GM11168 (cell line): Measurements from ENCODE around the gene ZNF14.
"Not testable (repeated sequence)": the region's sequence is repeated elsewhere in the genome, so short reads cannot be mapped to it uniquely, and the experiment has no call there.

ENCODE experiments used
- in situ Hi-C: fragments of 300-500 bp; cut with MboI; formaldehyde crosslinking; loops from one replicate; pipeline ENCODE4 v1.12.0; 2022; ENCODE audit warnings: low sequenced_read_pairs; ENCODE audit not compliant: unreplicated experiment

Gene ZNF14

DNA sequence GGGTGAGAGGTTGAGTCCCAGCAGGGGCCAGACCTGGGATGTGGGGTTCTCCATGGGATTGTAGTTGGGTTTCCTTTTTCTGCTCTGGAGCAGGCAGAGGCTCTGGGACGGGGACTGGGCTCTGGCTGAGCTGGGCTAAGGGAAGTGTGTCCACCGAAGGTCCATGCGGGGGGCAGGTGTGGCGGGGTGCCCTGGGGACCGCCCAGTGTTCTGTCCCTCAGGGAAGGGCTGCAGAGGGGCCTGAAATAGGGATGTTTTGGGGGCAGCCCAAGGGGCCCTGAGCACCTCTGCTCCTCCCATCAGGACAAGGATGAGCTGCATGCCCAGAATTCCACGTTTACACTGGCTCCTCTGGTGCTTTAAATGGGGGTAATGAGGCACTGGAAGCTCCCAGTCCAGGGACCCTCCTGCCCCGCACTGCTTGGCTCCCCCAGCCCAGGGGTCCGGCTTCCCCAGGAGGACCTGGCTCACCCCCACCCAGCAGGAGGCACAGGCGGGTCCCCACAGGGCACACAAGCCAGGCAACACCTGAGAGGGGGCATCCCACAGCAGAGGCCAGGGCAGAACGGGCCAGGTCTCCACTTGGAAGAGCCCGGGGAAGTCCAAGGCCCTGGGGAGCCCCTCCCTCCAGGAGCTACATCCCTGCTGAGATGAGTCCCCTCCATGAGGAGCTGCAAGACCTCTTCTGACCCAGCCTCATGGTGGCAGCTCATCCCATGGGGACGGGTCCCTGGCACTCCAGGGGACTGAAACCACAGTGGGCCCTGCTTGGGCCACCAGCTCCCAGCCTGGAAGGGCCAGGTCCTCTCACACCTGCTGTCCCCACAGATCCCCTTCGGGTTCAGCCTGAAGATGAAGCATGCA is 14.7 kb upstream of the ZNF14 start:
- in situ Hi-C loops: no loop called here

DNA sequence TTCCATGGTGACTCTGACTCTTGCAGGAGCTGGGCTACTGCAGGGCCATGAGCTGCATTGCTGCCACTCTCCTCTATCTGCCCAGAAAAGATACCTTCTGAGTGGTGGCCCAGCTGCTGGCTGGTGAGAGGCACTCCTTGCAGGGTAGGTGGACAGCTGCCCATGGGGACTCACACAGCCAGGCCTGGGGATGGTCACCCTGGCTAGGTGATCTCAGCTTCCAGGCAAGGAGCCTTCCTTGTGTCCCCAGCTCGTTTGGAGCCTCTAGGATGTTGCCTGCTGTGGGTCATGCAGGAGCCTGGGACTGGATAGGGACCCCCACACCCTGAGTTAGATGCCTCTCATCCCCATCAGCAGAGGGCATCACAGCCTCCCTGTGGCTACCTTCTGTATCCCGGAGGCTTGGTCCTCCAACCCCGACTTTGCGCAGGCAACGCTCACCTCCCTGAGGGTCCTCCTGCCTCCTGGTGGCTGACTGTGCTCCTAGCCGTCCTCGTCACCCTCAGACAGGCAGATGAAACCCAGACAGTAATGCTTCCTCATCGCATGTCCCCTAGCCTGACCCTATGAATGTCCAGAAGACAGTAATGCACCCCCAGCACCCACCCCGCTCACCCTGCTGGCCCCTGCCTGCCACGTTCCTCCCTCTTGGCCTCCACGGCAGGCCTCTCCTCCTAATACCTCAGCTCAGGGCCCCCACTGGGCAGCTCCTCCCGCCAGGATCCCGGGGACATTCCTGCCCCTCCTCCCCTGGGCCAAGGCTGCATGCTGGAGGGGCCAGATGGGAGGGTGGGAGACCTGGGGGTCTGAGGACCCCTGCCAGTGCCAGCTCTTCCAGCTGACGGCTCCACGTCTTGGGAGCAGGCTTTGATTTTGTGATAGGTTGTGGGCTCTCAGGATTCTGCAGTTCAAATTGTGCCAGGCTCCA is 13.6 kb upstream of the ZNF14 start:
- in situ Hi-C loops: no loop called here

DNA sequence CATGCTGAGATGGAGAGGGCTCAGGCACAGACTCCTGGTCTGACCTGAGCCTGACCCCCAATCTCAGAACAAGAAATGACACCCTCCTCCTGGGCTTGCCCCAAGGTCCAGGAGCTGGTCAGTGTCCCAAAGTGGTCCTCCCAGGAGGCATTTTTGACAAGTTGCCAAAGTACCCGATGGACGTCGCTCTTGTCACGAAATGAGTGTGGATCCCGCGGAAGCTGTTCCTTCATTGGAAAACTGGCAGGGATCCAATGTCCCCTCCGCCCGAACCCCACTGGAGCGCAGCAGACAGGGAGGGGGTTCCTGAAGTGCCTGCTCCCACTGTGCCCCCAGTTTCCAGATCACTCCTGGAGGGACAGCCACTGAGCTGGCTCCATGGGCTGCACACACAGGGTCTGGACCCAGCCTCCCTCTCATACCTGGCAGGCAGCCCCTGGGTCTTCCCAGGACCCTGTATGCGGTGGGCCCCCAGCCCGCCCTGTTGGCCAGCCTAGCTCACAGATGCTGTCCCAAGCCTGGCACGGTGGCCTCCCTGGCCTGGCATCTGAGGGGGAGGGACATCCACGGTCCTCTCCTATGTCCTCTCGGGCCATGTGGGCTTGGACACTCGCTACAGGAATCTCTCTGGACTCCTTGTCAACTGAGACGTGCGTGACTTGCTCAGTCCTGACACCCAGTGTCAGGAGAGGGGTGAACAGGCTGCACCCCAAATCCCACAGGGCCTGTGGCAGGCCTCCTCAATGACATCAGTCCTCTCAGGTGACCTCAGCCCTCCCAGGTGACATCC is 12.8 kb upstream of the ZNF14 start:
- in situ Hi-C loops: no loop called here

DNA sequence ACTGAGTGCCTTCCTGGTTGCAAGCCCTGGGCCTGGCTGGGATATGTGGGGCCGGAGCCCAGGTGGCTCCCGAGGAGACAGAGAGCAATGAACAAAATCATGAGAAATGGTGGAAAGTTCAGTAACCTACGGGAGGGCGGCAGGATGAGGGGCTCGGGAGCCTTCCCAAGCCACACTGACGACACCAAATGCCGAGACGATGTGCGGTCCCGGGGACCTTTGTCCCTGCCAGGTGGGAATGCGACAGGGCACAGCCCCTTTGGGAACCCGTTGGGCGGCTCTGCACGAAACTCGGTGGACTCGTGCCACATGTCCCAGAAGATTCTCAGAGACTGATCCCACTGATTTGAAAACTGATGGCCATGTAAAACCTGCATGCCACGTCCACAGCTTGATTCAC is 11.7 kb upstream of the ZNF14 start:
- in situ Hi-C loops: no loop called here

DNA sequence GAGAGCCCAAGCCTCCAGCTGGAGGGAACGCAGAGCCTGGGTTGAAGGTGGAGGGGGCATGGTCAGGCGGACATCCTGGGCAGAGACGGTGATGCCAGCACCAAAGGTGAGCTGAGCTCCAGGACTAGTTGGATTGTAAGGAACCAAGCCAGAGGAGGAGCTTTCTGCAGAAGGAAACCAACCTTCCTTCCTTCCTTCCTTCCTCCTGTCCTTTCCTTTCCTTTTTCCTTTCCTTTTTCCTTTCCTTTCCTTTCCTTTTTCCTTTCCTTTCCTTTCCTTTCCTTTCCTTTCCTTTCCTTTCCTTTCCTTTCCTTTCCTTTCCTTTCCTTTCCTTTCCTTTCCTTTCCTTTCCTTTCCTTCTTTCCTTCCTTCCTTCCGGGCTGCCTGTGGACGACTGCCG is 11.0 kb upstream of the ZNF14 start:
- in situ Hi-C loops: not testable (repeated sequence)

DNA sequence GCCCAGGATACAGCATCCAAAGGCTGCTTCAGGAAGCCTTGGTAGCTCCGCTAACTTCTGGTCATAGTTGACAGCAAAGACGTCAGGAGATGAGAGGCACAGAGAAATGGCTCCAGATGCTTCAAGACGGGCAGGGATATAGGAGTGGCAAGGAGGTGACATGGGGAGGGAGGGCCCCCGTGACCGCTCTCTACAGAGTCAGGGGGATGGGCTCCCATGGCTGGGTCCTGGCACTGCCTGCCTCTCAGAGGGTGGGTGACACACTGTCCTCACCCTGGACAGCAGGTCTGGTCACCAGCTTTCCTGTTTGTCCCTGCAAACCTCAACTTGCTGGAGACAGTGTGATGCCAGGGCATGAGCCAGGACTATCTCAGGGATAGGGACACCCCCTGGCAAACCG is 10.3 kb upstream of the ZNF14 start:
- in situ Hi-C loops: no loop called here

DNA sequence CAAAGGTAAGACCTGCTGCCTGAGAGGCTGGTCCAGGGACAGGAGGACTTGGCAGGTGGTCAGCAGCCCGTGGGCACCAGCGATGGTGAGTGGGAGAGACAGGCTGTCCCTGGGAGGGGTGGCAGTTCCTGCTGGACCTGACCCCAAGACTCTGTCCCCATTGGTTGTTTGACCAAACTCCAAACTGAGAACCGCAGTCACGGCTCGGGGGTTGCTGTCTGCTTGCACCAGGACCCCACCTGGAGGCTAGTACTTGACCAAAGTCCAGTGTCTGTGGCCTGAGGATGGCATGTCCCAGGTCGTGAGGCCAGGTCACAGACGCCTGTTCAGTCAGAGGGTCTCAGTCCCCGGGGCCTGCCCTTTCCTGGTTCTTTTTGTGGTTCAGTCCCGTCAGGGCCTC is 9.9 kb upstream of the ZNF14 start:
- in situ Hi-C loops: no loop called here

DNA sequence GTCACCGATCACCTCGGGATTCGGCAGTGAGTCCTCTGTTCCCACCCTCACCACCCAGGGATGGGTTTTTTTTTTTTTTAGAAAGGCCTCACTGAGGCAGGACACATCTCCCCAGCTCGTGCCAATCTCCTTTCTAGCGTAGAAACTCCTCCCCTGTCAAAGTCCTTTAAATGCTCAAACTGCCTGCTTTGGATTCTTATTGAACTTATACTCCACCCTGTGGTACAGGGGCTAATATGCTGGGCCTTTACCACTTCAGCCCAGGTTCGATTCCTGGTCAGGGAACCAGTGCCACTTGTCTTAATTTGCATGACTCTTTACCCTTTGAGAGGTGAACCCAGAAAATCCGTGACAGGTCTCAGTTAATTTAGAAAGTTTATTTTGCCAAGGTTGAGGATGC is 8.3 kb upstream of the ZNF14 start:
- in situ Hi-C loops: no loop called here

DNA sequence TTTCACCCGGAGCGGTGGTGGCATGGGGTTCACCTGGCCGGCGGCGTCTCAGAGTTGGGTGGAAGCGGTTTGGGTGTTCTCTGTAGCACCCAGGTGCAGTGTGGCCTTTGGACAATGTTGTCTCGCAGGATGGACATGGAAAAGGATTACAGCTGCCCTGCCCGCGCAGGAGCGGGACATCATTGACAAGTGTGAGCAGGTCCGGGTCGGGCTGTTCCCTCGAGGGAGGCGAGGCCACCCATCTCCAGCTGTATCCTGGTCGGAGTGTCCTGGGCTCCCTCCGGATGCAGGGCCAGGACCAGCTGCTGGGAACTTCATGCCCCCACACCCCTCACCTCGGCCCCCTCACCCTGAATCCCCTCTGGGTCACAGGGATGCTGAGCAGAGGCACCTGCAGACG is 7.8 kb upstream of the ZNF14 start:
- in situ Hi-C loops: no loop called here

DNA sequence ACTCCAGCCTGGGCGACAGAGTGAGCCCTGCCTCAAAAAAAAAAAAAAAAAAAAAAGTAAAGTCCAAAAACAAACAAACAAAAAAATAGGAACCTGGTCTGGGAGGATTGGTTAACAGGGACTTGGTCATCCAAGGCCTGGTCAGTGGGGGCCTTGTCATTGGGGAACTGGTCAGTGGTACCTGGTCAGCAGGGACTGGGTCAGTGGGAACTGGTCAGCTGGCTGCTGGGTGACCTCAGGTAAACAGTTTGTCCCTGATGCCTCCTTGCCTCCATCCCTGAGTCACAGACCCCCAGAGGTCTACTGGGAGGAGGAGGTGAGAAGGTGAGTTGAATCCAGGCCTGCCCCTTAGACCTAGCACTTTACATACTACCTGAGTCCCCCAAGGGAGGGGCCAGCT is 5.7 kb upstream of the ZNF14 start:
- in situ Hi-C loops: no loop called here

DNA sequence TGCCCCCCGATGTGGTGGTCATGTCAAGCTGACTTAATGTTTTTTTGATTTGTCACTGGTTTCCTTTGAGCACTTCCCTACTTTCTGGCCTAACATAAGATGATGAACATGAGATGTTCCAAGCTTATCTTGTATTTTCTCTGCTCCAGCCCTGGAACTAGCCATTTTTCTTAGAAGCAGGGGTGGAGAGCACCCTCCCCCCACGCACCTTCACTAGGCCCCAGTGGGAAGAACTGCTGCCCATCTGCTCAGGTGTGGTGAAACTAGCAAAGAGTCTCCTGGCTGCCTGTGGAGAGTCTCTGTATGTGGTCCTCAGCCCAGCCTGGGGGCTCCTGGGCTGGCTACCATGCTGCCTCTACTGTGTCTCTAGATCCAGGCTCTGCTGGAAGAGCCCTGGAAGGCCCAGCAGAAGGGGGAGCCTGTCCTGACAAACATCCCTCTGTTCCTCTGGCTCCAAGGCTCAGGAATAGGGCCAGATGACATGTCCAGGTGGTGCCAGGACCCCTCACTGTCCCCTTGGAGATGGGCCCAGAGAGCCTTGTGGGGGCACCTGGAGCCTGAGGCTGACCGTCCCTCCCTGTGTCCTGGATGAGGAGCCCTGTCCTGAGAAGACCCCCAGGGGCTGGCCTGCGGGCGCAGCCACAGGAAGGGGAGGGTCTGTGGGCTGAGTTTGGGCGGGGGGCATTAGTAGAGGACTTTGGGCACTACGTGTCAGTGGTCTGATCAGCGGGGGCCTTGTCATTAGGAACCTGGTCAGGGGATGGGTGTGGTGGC is 4.8 kb upstream of the ZNF14 start:
- in situ Hi-C loops: no loop called here

DNA sequence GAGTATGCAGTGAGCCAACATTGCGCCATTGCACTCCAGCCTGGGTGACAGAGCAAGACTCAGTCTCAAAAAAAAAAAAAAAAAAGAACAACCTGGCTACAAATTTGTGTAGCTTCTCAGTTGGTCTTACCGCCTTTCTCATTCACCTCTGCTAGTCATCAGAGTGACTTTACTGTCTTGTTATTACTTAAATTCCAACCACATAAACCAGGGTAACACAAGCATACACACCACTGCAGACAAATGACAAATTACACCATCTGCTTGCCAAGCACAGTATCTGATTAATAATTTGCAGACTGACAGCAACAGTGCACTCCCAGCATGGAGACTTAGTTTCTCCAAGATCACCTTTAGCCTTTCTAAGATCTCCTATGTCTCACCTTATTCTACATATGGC is 11.0 kb downstream of the ZNF14 start:
- in situ Hi-C loops: loop anchor here (25.0 kb wide), 1 partner anchor 1215 kb away; no protein-coding TSS in a partner anchor

DNA sequence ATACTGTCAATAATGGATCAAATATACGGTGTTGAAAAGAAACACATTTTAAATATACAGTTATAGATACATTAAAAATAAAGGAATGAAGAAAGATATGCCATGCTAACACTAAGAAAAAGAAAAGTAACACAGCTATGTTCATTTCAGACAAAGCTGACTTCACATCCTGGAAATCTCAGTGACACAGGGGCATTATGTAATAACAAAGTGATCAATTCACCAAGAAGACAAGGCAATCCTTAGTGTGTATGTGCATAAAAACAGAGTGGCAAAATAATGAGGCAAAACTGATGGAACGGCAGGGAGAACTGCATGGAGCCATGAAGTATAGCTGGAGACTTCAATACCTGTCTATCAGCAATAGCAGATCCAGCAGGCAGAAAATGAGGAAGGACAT is 13.1 kb downstream of the ZNF14 start:
- in situ Hi-C loops: loop anchor here (25.0 kb wide), 1 partner anchor 1218 kb away; no protein-coding TSS in a partner anchor

DNA sequence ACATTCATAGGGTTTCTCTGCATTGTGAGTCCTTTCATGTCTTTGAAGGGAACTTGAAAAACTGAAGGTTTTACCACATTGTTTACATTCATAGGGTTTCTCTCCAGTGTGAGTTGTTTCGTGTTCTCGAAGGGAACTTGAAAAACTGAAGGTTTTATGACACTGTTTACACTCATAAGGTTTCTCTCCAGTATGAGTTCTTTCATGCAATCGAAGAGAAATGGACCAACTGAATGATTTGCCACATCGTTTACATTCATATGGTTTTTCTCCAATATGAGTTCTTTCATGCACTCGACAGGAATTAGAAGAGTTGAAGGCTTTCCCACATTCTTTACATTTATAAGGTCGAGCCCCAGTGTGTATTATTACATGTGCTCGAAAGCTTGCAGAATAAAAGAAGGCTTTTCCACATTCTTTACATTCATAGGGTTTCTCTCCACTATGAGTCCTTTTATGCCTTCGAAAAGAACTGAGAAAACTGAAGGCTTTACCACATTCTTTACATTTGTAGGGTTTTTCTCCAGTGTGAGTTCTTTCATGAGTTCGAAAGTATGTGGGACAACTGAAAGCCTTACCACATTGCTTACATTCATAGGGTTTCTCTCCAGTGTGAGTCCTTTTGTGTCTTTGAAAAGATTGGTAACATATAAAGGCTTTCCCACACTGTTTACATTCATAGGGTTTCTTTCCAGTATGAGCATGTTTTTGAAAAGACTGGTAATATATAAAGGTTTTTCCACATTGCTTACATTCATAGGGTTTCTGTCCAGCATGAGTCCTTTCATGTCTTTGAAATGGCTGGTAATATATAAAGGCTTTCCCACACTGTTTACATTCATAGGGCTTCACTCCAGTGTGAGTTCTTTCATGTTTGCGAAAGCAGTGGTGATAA is 20.7 kb downstream of the ZNF14 start:
- in situ Hi-C loops: loop anchor here (25.0 kb wide), 1 partner anchor 1225 kb away; no protein-coding TSS in a partner anchor

DNA sequence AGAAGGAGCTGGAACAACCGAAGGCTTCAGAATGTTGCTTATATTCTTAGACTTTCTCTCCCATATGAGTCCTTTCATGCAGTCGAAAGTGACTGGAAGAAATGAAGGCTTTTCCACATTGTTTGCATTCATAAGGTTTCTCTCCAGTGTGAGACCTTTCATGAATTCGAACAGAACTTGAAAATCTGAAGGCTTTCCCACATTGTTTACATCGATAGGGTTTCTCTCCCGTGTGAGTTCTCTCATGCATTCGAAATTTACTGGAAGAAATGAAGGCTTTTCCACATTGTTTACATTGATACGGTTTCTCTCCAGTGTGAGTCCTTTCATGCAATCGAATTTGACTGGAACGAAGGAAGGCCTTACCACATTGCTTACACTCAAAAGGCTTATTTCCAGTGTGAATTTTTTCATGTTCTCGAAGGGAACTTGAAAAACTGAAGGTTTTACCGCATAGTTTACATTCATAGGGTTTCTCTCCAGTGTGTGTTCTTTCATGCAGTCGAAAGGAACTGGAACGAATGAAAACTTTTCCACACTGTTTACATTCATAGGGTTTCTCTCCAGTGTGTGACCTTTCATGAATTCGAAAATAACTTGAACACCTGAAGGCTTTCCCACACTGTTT is 21.5 kb downstream of the ZNF14 start:
- in situ Hi-C loops: loop anchor here (25.0 kb wide), 1 partner anchor 1226 kb away; no protein-coding TSS in a partner anchor

DNA sequence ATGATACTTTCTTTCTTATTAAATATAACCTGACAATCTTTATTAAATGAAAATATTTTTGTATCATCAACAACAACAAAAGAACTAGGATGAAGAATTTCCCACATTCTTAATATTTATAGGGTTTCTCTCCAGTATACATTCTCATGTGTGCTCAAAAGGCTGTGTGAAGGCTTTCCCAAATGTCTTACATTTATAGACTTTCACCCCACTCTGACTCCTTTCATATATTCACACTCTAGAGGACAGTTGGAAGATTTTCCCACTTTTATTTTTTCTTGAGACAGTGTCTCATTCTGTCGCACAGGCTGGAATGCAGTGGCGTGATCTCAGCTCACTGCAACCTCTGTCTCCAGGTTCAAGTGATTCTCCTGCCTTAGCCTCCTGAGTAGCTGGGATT is 22.4 kb downstream of the ZNF14 start:
- in situ Hi-C loops: loop anchor here (25.0 kb wide), 1 partner anchor 1227 kb away; no protein-coding TSS in a partner anchor

DNA sequence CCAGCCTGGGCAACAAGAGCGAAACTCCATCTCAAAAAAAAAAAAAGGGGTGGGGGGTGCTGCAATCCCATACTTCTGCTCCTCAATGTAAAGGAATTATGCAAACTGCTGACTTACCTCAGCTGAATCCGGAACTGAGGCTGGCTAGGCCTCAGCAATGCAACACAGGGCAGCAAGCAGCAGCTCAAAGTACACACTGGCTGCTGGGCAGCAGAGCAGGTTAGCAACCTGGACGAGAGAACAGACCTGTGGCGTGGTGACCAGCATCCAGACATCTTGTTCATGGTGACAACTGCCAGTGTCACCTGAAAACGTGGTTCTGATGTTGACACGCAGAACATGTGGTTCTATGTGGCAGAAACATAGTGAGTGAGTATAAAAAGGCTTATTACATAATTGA is 28.1 kb downstream of the ZNF14 start:
- in situ Hi-C loops: loop anchor here (25.0 kb wide), 1 partner anchor 1232 kb away; no protein-coding TSS in a partner anchor

DNA sequence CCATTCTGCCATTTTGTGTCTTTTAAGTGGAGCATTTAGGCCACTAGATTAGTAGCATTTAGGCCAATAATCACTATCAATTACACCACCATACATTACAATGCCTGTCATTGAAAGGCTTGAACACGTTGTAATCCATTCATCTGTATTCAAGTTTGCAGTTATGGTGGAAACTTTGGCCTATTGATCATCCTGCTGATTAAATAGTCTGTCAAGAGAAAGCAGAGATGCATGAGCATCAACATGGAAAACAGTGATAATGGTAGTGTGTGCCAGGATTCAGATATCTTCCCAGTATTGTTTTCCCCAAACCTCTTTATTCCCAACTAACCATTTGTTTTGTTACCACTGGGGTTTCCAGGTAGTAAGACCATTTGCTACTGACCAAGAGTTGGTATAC is 32.4 kb downstream of the ZNF14 start:
- in situ Hi-C loops: loop anchor here (25.0 kb wide), 1 partner anchor 1237 kb away; no protein-coding TSS in a partner anchor
